HepG2 (cell line): ENCODE results near the gene CGREF1. TPM values are rescaled to one million over a fixed set of nuclear protein-coding genes. Genes with fewer than 3 reads are reported as not detected.

ENCODE experiments used
- ATAC-seq: fragments of 200-7000 bp; cut with Tn5 transposase; 3 replicates; pipeline ENCODE4 v1.9.1; 2020; ENCODE audit warnings: mild to moderate bottlenecking, moderate library complexity
- BruUV-seq: library from RNA; stranded (reverse); fragments of 400-500 nt; replicated peaks from 2 replicates; lab custom pipeline; 2021; lab: Mats Ljungman, UMichigan
- CTCF ChIA-PET: fragments of 300-600 bp; formaldehyde crosslinking; extraction: SDS; loops from one replicate; lab custom pipeline; 2021; ENCODE audit warnings: low total read pairs, inconsistent platforms, low intra/inter-chr PET ratio; lab: Yijun Ruan, JAX
- POLR2A ChIA-PET: fragments of 350-600 bp; sonication (Branson Sonifier 250); formaldehyde crosslinking; loops from one replicate; lab custom pipeline; 2020; ENCODE audit warnings: antibody characterized with exemption, inconsistent platforms; lab: Yijun Ruan, JAX
- DNase-seq: peaks from one replicate; pipeline ENCODE4 v3.0.0-alpha.2; 2015; ENCODE audit warnings: low spot score
- FAIRE-seq: peaks from 3 replicates; lab custom pipeline; 2011; peaks lifted over from hg19 to GRCh38; lab: Jason Lieb, UNC
- H2AFZ ChIP-seq: one replicate; pipeline ENCODE4 v1.6.1; 2011; ENCODE audit warnings: low read length, inconsistent platforms
- H3K27ac ChIP-seq: fragments of 300-600 bp; 3 replicates; pipeline ENCODE4 v1.8.0; 2011; ENCODE audit warnings: mixed run types, mild to moderate bottlenecking, mixed read lengths, low read length, inconsistent platforms; ENCODE audit not compliant: insufficient read depth; ENCODE audit errors: extremely low read length
- H3K27me3 ChIP-seq, 2 experiments: fragments of 200-600 bp in 1 of 2; 2 replicates in 1 of 2; 3 replicates in 1 of 2; pipeline versions ENCODE4 v1.6.0 to v1.8.0; 2011; ENCODE audit warnings: low read length in 2 of 2, mild to moderate bottlenecking in 2 of 2, moderate library complexity in 2 of 2, inconsistent platforms in 1 of 2; ENCODE audit not compliant: insufficient read depth in 2 of 2, control insufficient read depth in 1 of 2
- H3K36me3 ChIP-seq, 2 experiments: fragments of 200-600 bp in 1 of 2; replicated peaks in 1 of 2; 2 replicates in 1 of 2; 3 replicates in 1 of 2; pipeline versions ENCODE4 v1.5.1 to v1.8.0; 2011; ENCODE audit warnings: low read length in 2 of 2, inconsistent platforms in 1 of 2; ENCODE audit not compliant: insufficient read depth in 2 of 2, control insufficient read depth in 1 of 2
- H3K4me1 ChIP-seq: 2 replicates; pipeline ENCODE4 v1.5.1; 2012; ENCODE audit warnings: low read length, inconsistent platforms; ENCODE audit not compliant: insufficient read depth
- H3K4me2 ChIP-seq: 2 replicates; pipeline ENCODE4 v1.6.0; 2011; ENCODE audit warnings: low read depth, low read length, inconsistent platforms
- H3K4me3 ChIP-seq, 3 experiments: fragments of 200-600 bp in 1 of 3; sonication (generic), shearing (Covaris generic) in 1 of 3; replicated peaks in 1 of 3; 2 replicates each; pipeline ENCODE4 v1.5.1; 2011 to 2016; ENCODE audit warnings: low read length in 3 of 3, inconsistent platforms in 2 of 3, low read depth in 2 of 3, mild to moderate bottlenecking in 2 of 3, control low read depth in 1 of 3, mixed read lengths in 1 of 3; ENCODE audit not compliant: insufficient read depth in 1 of 3
- H3K79me2 ChIP-seq: one replicate; pipeline ENCODE4 v1.6.1; 2011; ENCODE audit warnings: low read length, inconsistent platforms; ENCODE audit not compliant: insufficient read depth
- H3K9ac ChIP-seq: 2 replicates; pipeline ENCODE4 v1.6.0; 2011; ENCODE audit warnings: mild to moderate bottlenecking, low read depth, low read length, inconsistent platforms; ENCODE audit not compliant: insufficient read depth
- H3K9me3 ChIP-seq: 2 replicates; pipeline ENCODE4 v1.5.1; 2012; ENCODE audit warnings: mild to moderate bottlenecking, low read length
- H4K20me1 ChIP-seq: 2 replicates; pipeline ENCODE4 v1.6.0; 2011; ENCODE audit warnings: inconsistent platforms, mild to moderate bottlenecking, low read length, moderate library complexity; ENCODE audit not compliant: insufficient read depth
- IKZF4 ChIP-seq: sonication (generic); formaldehyde crosslinking; IDR thresholded peaks from 2 replicates; pipeline ENCODE4 v1.5.1; 2020; ENCODE audit warnings: borderline replicate concordance, mild to moderate bottlenecking, low read depth, missing genetic modification reagents; ENCODE audit errors: not compliant biosample characterization
- LCORL ChIP-seq, 2 experiments: fragments of 450-650 bp in 1 of 2; sonication (generic) in 1 of 2; formaldehyde crosslinking in 1 of 2; IDR thresholded peaks; 2 replicates each; pipeline versions ENCODE4 v1.5.0 to v1.6.1; 2017 to 2020; ENCODE audit warnings: antibody characterized with exemption in 1 of 2, missing genetic modification reagents in 1 of 2
- PHF8 ChIP-seq: sonication (generic); formaldehyde crosslinking; IDR thresholded peaks from 2 replicates; pipeline ENCODE4 v1.5.0; 2020; ENCODE audit warnings: missing genetic modification reagents
- SMAD9 ChIP-seq: sonication (generic); formaldehyde crosslinking; IDR thresholded peaks from 2 replicates; pipeline ENCODE4 v1.5.1; 2020; ENCODE audit warnings: mild to moderate bottlenecking, missing genetic modification reagents
- ZNF263 ChIP-seq: sonication (generic); formaldehyde crosslinking; IDR thresholded peaks from 2 replicates; pipeline ENCODE4 v1.4.0; 2020; ENCODE audit warnings: missing genetic modification reagents
- ZNF430 ChIP-seq: sonication (generic); formaldehyde crosslinking; IDR thresholded peaks from 2 replicates; pipeline ENCODE4 v1.9.0; 2021; ENCODE audit warnings: mild to moderate bottlenecking, missing genetic modification reagents
- ZNF788 ChIP-seq: sonication (generic); formaldehyde crosslinking; IDR thresholded peaks from 2 replicates; pipeline ENCODE4 v1.5.0; 2020; ENCODE audit warnings: mild to moderate bottlenecking, missing genetic modification reagents, borderline replicate concordance
- WGBS: methylation state at CpG from one replicate; pipeline ENCODE4 v1.1.6; 2017; ENCODE audit warnings: low lambda C conversion rate; 5-methylcytosine and 5-hydroxymethylcytosine counted together
- in situ Hi-C: cut with HindIII; loops from 2 replicates; pipeline ENCODE4 v1.10.0; 2017; ENCODE audit warnings: low pct_unique_long_range_greater_than_20kb; ENCODE audit not compliant: extremely low pct_ligation_motif_present
- intact Hi-C: fragments of 100-400 bp; cut with micrococcal nuclease; formaldehyde crosslinking; loops from one replicate; pipeline ENCODE4 v1.10.0; 2022; ENCODE audit not compliant: unreplicated experiment
- polyA plus RNA-seq, 8 experiments: library from polyadenylated mRNA; depleted of rRNA in 3 of 8; stranded (reverse) in 7 of 8; unstranded in 1 of 8; fragments of >200 nt; fragmentation: Illumina TruSeq in 4 of 8; extraction: Trizol in 4 of 8; gene quantifications; 2 replicates each; pipeline versions ENCODE4 v1.2.1 to v1.2.3, GENCODE V29; 2011 to 2016; ENCODE audit warnings: low read depth in 4 of 8, missing spikeins in 1 of 8, mixed read lengths in 1 of 8; ENCODE audit not compliant: insufficient read depth in 1 of 8
- total RNA-seq, 5 experiments: library from RNA; depleted of rRNA; stranded (reverse); fragments of >200 nt; fragmentation: Illumina TruSeq; extraction: Trizol; gene quantifications; 2 replicates each; pipeline ENCODE4 v1.2.3, GENCODE V29; 2016; ENCODE audit warnings: low read depth in 1 of 5
- TF ChIP-seq, protein P1 (sequence below): sonication (generic); formaldehyde crosslinking; IDR thresholded peaks from 2 replicates; pipeline ENCODE4 v1.8.0; 2022; ENCODE audit warnings: mild to moderate bottlenecking, missing genetic modification reagents
- TF ChIP-seq, protein P2 (sequence below): fragments of 450-650 bp; IDR thresholded peaks from 2 replicates; pipeline ENCODE4 v1.6.1; 2017; ENCODE audit warnings: mild to moderate bottlenecking
- TF ChIP-seq, protein P3 (sequence below): sonication (generic); formaldehyde crosslinking; IDR thresholded peaks from 2 replicates; pipeline ENCODE4 v1.5.1; 2020; ENCODE audit warnings: mild to moderate bottlenecking, missing genetic modification reagents, moderate library complexity

The CGREF1 gene
- total and polyA plus RNA-seq, 2 of the 13 experiments (the other 11 are each of a cell fraction or from before 2014, with no cell fraction given): 13.9 to 23.4 TPM

DNA sequence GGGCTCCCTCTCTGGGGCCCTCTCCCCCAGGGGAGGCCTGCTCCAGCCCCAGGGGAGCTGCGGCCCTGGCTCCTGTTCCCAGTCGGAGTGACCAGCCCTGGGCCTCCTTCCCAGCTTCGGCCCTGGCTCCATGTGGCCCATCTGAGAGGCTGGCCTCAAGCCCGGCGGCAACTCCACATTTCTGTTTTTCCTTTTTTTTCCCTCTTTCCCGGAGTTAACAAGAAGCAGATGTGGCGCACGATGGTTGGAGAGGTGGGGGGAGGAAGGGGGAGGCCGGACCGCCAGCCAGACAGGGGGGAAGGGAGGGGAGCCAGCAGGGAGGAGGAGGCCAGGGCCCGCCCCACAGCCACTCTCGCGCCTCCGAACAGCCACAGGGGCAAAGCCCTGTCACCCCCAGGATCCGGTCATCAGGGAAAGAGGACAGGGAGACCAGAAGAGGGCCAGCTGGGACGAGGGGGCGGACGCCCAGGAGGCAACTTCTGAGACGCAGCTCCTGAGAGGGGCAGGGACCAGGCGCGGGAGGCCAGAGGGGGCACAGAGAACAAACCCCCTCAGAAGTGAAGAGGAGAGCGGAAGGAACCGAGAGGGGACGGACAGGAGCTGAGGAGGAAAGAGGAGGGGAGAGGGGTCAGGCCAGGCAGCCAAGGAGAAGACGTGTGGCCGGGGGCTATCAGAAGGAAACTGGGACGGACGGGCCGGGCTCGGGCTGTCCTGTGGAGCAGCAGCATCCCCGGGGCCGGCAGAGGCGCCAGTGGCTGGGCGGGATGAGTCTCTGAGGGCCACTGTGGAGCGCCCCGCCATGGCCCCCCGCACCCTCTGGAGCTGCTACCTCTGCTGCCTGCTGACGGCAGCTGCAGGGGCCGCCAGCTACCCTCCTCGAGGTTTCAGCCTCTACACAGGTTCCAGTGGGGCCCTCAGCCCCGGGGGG is 40.4 kb downstream of the CGREF1 start, which contains the start of gene EMILIN1:
EMILIN1 (plus strand) TSS at position 349 of the 928 bp plus-strand sequence; CDS start at position 800, 451 bp downstream.
- Histone ChIP-seq H3K4me3 (peak within 1 kb of the TSS; percentile 43 to 65 (median 57); a peak in 5 of 6 replicates), H2AFZ (no peak within 1 kb of the TSS)
- TF ChIP-seq, protein P1, sequence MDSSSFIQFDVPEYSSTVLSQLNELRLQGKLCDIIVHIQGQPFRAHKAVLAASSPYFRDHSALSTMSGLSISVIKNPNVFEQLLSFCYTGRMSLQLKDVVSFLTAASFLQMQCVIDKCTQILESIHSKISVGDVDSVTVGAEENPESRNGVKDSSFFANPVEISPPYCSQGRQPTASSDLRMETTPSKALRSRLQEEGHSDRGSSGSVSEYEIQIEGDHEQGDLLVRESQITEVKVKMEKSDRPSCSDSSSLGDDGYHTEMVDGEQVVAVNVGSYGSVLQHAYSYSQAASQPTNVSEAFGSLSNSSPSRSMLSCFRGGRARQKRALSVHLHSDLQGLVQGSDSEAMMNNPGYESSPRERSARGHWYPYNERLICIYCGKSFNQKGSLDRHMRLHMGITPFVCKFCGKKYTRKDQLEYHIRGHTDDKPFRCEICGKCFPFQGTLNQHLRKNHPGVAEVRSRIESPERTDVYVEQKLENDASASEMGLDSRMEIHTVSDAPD (CRISPR knock-in tag): no peak
- TF ChIP-seq, protein P2, sequence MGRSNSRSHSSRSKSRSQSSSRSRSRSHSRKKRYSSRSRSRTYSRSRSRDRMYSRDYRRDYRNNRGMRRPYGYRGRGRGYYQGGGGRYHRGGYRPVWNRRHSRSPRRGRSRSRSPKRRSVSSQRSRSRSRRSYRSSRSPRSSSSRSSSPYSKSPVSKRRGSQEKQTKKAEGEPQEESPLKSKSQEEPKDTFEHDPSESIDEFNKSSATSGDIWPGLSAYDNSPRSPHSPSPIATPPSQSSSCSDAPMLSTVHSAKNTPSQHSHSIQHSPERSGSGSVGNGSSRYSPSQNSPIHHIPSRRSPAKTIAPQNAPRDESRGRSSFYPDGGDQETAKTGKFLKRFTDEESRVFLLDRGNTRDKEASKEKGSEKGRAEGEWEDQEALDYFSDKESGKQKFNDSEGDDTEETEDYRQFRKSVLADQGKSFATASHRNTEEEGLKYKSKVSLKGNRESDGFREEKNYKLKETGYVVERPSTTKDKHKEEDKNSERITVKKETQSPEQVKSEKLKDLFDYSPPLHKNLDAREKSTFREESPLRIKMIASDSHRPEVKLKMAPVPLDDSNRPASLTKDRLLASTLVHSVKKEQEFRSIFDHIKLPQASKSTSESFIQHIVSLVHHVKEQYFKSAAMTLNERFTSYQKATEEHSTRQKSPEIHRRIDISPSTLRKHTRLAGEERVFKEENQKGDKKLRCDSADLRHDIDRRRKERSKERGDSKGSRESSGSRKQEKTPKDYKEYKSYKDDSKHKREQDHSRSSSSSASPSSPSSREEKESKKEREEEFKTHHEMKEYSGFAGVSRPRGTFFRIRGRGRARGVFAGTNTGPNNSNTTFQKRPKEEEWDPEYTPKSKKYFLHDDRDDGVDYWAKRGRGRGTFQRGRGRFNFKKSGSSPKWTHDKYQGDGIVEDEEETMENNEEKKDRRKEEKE: no peak
- 0 out of 2 replicates have a peak, but pooled peaks have one; percentile 52 for TF ChIP-seq PHF8
- TF ChIP-seq ZNF263 (CRISPR knock-in tag): 0 out of 2 replicates have a peak, but pooled peaks have one; percentile 0
- TF ChIP-seq ZNF788 (CRISPR knock-in tag): 0 out of 2 replicates have a peak, but pooled peaks have one; percentile 45
- TF ChIP-seq SMAD9 (CRISPR knock-in tag): 0 out of 2 replicates have a peak, but pooled peaks have one; percentile 61
- TF ChIP-seq IKZF4 (CRISPR knock-in tag): peak; percentile 74
- no peak for TF ChIP-seq LCORL (IDR thresholded peaks at IDR 0.05)
- TF ChIP-seq LCORL (CRISPR knock-in tag; IDR thresholded peaks at IDR 0.05): 0 out of 2 replicates have a peak, but pooled peaks have one; percentile 4
- no peak for TF ChIP-seq ZNF430 (CRISPR knock-in tag)
- TF ChIP-seq, protein P3, sequence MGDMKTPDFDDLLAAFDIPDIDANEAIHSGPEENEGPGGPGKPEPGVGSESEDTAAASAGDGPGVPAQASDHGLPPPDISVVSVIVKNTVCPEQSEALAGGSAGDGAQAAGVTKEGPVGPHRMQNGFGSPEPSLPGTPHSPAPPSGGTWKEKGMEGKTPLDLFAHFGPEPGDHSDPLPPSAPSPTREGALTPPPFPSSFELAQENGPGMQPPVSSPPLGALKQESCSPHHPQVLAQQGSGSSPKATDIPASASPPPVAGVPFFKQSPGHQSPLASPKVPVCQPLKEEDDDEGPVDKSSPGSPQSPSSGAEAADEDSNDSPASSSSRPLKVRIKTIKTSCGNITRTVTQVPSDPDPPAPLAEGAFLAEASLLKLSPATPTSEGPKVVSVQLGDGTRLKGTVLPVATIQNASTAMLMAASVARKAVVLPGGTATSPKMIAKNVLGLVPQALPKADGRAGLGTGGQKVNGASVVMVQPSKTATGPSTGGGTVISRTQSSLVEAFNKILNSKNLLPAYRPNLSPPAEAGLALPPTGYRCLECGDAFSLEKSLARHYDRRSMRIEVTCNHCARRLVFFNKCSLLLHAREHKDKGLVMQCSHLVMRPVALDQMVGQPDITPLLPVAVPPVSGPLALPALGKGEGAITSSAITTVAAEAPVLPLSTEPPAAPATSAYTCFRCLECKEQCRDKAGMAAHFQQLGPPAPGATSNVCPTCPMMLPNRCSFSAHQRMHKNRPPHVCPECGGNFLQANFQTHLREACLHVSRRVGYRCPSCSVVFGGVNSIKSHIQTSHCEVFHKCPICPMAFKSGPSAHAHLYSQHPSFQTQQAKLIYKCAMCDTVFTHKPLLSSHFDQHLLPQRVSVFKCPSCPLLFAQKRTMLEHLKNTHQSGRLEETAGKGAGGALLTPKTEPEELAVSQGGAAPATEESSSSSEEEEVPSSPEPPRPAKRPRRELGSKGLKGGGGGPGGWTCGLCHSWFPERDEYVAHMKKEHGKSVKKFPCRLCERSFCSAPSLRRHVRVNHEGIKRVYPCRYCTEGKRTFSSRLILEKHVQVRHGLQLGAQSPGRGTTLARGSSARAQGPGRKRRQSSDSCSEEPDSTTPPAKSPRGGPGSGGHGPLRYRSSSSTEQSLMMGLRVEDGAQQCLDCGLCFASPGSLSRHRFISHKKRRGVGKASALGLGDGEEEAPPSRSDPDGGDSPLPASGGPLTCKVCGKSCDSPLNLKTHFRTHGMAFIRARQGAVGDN (CRISPR knock-in tag): peak; percentile 67

More for the DNA sequence above, 40.4 kb downstream of the CGREF1 start, which contains the start of gene EMILIN1:
- Histone ChIP-seq H4K20me1 (no peaks in the 10 kb centered on the region), H3K79me2 (no peaks in the 10 kb centered on the region), H3K36me3 (no peaks in the 10 kb centered on the region), H3K9me3 (no peaks in the 10 kb centered on the region), H3K27ac (peak within 1 kb of the TSS; percentile 32), H3K4me2 (peak within 1 kb of the TSS; percentile 72), H3K4me1 (peaks cover 85% of the 10 kb centered on the region), H3K27me3 (peaks cover 0 to 16% of the 10 kb centered on the region in 2 experiments; a peak in 2 of 5 replicates), H3K9ac (peak within 1 kb of the TSS; percentile 52)
- intact Hi-C loops: loop anchor here (2.0 kb wide), 1 partner anchor 28 kb away; the partner anchor contains the start of gene AGBL5
- DNase-seq (no peak), ATAC-seq (peak; percentile 35), FAIRE-seq (no peak)
- POLR2A ChIA-PET: interaction anchor here (1.1 to 7.1 kb wide), 4 partner anchors 15 to 26 kb away, joined by 4 to 58 read pairs (median 7); partner anchors contain the start of gene AGBL5
- in situ Hi-C loops: no loop called here
- 49% methylated on average over 38 of the region's 41 CpGs for WGBS
- CTCF ChIA-PET: no interaction called here
- no TSS peak for BruUV-seq
